Measurements from ENCODE around the gene COA8.

COA8 gene

DNA sequence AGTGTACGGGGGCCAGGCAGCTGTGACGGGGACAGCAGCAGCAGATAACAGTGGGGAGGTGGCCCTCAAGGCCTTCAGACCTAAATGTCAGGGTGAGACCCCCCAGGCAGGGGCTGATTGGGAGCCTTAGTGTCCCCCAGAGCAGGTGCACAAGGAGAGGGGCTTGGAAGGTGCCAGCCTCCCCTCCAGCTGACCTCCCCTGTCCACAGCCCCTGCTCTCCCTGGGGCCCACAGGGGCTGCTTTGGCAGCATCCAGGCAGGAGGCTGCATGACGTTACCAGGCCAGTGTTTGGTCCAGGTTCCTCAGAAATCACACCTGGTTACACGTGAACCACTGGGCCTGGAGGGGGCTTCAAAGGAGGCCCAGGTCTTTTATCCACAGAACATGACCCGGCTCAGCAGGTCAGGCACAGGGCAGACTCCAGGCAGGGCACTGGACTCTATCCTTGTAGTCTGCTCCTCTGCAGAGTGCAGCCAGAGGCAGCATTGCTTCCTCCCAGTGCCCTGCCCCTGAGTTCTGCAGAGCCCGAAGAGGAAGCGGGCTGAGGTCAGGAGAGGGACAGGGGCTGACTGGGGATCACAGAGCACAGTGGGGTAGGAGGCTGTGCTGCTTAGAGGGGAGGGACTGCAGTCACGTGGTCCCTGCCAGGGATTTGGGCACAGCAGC lies 36.4 kb upstream of the COA8 start:
- DNase-seq, result no peak

GRCh38 chr14:103526914-103527248 lies 35.9 kb upstream of the COA8 start:
- DNase-seq, result no peak

GRCh38 chr14:103527408-103528145 lies 35.2 kb upstream of the COA8 start:
- DNase-seq, result no peak

- DNase-seq, result no peak
Observed at GRCh38 chr14:103528146-103528586, 34.6 kb upstream of the COA8 start.

DNA sequence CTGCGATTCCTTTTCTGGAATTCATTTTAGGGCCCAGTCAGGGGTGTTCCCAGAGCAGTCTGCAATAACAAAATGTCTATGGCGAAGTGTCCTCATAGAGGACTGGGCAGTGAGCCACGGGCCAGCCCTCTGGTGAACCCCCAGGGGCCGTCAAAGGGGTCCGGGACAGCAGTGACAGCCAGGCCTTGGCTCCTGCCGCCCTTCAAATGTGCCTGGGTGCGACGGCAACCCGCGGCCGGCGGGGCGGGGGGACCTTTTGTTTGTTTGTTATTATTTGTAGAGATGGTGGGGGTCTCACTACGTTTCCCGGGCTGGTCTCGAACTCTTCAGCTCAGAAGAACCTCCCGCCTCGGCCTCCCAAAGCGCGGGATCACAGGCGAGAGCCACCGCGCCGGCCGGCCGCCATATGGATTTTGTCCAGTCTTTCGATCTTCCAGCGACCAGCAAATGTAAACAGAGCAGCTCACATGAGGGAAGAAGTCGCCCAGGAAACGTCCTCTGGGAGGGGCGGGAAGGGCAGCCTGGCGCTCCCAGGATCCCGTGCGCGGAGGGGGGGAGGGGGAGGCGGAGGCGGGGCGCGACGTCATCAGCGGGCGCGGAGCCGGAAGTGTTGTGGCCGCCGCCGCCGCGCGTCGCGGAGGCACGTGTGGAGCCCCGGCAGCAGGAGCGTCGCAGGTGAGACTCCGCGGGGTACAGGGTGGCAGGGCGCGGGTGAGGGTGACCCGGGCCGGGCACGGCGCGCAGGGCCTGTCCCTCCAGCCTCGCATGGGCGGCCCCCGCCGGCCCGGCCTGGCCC lies 34.0 kb upstream of the COA8 start, which contains the start of gene TRMT61A:
TRMT61A (plus strand) TSS at position 610 of the 796 bp plus-strand sequence. CDS start 783 bp downstream, outside the sequence.
- DNase-seq, result peak; percentile 49 to 78 (median 66)

DNA sequence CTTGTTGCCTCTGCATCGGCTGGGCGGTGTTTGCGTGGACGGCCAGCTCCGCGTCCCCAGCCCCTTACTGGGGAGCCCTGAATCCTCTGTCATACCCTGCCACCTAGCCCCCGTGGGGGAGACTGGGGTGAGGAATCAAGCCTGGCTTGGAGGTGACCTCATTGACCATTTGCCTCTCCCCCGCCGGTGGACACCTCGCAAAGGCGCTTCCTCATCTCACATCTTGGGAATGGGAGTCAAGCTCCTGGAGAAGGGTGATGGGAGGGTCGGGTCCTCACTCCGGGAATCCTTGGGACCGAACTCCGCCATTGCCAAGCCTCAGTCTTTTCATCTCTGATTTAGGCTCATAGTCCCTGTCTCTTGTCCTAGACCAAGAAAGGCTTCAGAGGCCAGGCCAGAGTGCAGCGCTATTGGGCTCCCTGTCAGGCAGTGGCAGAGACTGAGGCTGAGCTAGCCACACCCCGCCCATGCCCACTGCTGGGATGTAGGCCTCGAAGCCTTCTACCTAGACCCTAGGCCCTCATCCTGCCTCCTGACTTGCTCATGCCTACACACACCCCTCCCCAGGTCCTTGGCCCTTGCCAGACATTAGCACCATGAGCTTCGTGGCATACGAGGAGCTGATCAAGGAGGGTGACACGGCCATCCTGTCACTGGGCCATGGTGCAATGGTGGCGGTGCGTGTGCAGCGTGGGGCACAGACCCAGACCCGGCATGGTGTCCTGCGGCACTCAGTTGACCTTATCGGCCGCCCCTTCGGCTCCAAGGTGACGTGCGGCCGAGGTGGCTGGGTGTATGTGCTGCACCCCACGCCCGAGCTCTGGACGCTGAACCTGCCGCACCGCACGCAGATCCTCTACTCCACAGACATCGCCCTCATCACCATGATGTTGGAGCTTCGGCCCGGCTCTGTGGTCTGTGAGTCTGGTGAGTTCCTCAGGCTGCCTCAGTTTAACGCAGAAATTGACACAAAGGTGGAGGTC lies 33.1 kb upstream of the COA8 start:
- no peak for DNase-seq

DNA sequence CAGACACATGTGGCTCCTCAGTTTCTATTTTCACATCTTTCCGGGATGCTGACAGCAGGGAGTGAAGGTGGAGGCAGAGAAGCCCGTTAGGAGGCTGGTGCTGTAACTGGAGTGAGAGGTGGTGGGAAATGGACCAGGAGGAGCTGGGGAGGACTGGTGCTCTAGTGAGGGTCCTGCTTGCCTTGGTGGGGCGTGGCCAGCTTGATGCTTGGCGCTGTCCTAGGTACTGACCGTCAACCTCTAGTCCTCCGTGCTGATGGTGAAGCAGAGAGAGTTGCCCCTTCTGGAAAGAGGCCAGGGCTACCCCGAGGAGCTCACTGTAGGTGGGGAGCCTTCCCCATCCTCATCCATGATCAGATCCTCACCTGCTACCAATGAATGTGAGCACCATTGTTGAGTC lies 32.4 kb upstream of the COA8 start:
- DNase-seq, result no peak

DNA sequence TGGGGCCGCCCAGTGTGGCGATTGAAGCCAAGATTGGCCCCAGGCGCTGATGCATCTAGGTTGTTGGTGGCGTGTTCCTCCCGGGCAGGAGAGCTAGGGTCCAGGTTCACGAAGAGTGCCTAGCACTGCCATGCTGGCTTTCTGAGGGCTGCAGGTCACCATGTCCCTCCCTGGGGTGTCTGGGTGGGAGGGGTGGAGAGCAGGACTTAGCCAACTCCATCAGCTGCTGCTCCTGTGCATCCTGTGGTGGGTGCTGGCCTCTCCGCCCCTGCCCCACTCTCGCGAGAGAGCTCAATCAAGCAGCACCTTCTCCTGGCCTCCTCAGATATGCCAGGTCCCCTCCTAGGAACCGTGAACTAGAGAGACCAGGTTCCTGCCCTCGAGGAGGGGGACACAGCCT lies 31.9 kb upstream of the COA8 start:
- no peak for DNase-seq

DNA sequence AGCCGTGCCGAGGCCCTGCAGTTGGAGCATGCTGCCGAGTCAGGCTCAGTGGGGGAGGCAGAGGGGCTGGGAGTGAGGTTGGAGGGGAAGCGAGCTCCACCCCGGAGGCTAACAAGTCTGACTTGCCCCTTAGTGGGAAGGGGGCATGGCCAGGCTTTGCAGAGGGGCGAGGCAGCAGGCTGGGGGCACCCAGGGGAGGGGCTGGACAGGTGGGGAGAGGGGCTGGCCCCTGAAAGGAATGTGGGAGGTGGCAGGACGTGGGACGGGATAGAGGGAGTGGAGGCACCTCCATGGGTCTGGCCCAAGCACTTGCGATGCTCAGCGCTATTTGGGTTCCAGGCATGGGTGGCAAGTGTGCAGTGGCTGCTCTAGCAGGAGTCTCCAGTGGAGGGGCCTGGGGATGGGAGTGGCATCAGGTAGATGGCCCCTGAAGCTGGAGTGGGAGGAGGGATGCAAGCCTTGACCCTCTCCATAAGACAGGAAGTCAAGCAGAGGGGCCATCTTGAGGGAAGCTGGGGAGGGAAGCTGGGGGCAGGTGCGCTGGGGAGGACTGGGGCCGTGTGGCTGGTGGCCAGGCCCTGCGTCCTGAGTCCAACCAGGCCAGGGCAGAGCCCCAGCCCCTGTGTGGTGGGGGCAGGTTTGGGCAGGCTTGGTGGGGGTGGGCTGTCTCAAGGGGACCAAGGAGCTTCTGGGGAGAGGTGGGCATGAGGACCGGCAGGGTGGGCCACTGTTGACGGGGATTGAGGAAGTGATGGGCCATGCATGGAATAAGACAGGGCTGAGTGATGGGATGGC lies 31.1 kb upstream of the COA8 start:
- DNase-seq, result no peak

- DNase-seq, result no peak
Observed at GRCh38 chr14:103532216-103533136, 30.3 kb upstream of the COA8 start.

- no peak for DNase-seq
Observed at GRCh38 chr14:103533137-103533998, 29.4 kb upstream of the COA8 start.

GRCh38 chr14:103533999-103534575 lies 28.7 kb upstream of the COA8 start:
- DNase-seq, result no peak

- no peak for DNase-seq
Observed at GRCh38 chr14:103534576-103535061, 28.1 kb upstream of the COA8 start.

- no peak for DNase-seq
Observed at GRCh38 chr14:103535081-103535890, 27.5 kb upstream of the COA8 start.

DNA sequence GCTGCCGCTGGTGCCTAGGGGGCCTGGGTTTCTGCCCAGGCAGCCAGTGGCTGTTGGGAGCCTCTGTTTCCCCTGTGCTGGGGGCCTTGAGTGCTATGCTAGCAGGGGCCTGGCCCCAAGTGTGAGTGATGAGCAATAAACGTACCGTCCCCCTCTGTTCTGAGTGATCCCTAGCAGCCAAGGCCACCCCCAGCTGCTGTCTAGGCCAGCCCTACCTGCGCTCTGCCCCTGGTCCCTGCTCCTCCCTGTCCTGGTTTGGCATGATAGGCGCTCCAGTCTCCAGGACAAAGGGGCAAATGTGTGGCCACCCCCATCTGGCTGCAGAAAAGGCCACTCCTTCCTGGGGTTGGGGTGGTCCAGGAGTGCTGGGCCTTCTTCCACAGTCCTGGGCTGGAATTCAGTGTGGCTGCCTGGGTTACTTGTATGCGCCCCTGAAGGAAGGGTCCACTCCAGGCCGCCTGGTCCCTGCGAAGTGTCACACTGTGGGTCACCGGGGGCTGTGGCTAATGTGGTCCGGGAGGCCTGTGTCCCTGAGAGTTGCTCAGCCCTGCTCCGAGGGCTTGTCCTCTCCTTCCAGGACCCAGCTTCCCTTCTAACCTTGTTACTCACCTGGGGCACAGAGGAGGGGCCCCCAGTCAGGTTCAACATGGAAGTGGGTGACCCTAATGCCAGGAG lies 26.7 kb upstream of the COA8 start:
- DNase-seq, result no peak

DNA sequence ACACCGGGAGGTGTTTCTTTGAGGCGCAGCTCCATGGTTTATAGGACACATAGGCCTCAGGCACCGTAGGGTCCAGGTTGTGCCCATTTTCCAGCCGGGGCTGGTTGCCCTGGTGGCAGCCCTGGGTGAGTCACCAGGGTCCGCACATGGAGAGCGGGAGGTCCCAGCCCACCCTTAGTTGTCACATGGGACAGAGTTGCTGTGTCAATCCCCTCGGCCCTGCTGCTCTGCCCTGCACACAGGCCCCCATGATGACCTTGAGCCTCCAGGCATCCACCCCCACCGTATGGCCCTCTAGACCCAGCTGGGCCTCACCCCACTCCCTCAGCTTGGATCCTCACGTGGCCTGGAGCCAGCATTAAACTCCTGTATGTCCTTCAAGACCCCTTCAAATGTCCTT lies 26.1 kb upstream of the COA8 start:
- no peak for DNase-seq
